Measurements from ENCODE around the gene CELSR1.

Gene CELSR1

DNA sequence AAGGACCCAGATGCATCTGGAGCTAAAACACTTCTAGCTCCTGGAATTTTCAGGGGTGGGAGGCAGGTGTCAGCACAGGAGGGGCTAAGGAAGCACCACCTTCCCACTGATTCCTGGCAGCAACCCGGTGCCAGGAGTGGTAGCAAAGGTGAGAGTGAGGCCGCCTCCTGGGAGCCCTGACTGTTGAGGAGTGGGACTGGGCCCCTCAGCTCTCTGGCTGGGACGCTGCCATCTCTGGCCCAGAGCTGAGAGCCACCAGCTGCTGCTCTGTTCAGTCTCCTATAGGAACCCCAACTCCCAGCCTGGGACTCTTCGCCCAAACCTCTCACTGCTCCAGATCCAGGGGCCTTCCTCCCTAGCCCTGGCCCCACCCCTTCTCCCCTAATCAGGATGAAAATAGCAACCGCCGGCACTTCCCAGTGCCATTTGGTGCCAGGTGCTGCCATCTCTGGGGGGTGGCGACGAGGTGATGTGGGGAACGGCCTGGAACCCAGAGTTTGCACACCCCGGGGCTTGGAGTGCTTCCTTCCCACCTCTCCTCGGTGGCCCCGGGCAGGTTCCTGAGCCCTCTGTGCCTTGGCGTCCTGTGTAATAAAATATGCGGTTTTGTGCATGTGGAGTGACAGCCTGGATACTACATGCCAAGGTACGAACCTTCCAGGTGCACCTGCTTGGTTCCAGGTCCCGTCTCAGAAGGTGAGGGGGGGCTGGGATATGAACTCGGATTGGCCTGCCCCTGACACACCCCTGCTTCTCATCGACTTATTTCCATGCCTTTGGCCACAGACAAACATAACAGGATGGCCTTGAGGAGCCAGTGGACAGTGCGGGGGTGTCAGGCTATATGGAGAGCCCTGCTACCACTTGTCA, 35.7 kb upstream of the CELSR1 start:
- H3K27ac ChIP-seq: no peak overlapping the region
- no peak for TF ChIP-seq ZFX (IDR thresholded peaks at IDR 0.05; ENCODE audit: borderline replicate concordance)
- TF ChIP-seq, protein P1, sequence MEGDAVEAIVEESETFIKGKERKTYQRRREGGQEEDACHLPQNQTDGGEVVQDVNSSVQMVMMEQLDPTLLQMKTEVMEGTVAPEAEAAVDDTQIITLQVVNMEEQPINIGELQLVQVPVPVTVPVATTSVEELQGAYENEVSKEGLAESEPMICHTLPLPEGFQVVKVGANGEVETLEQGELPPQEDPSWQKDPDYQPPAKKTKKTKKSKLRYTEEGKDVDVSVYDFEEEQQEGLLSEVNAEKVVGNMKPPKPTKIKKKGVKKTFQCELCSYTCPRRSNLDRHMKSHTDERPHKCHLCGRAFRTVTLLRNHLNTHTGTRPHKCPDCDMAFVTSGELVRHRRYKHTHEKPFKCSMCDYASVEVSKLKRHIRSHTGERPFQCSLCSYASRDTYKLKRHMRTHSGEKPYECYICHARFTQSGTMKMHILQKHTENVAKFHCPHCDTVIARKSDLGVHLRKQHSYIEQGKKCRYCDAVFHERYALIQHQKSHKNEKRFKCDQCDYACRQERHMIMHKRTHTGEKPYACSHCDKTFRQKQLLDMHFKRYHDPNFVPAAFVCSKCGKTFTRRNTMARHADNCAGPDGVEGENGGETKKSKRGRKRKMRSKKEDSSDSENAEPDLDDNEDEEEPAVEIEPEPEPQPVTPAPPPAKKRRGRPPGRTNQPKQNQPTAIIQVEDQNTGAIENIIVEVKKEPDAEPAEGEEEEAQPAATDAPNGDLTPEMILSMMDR (IDR thresholded peaks at IDR 0.05): no peak

GRCh38 chr22:46571642-46572250, 34.3 kb upstream of the CELSR1 start:
- TF ChIP-seq, protein P1 (IDR thresholded peaks at IDR 0.05): no peak
- TF ChIP-seq ZFX (IDR thresholded peaks at IDR 0.05; ENCODE audit: borderline replicate concordance): no peak
- H3K27ac ChIP-seq: no peak overlapping the region

DNA sequence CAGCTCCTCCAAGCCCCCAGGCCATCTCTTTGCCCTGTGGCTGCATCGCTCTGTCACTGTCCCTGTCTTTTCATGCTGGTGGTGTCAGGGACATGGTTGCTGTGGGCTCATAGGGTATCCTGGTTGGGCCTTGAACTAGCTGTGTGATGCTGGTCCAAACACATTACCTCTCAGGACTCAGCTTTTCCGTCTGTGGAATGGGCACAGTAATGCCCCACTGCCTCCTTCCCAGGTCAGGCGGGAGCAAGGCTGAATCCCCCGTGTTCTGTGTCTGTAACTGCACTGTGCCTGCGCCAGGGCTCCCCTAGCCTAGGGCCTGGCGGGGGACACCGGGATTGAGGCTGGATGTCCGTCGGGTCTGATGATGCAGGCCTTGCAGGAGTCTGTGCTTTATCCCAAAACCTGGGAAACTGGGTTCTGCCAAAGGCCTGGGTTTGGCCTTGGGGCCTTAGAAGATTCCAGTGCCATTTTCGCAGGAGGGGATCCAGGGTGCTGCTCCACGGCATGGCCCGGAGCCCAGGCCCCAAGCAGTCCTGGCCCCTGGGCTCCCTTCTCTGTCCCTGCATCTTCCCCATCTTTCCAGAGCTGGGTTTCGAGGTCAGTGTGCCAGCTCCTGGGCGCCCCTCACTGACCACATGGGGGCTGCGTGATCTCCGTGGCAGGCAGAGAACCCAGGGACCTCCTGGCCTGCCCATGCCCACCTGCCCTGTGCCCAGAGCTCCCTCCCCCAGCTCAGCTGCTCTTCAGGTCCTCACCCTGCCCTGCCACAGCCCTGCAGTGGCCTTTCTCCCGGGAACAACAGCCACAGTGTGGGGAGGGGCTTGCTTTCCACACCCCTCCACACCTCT, 32.7 kb upstream of the CELSR1 start:
- no peak overlapping the region for H3K27ac ChIP-seq
- no peak for TF ChIP-seq ZFX (IDR thresholded peaks at IDR 0.05; ENCODE audit: borderline replicate concordance)
- TF ChIP-seq, protein P1 (IDR thresholded peaks at IDR 0.05): no peak

GRCh38 chr22:46569055-46569847, 31.8 kb upstream of the CELSR1 start:
- no peak for TF ChIP-seq ZFX (IDR thresholded peaks at IDR 0.05; ENCODE audit: borderline replicate concordance)
- TF ChIP-seq, protein P1 (IDR thresholded peaks at IDR 0.05): no peak
- no peak overlapping the region for H3K27ac ChIP-seq

DNA sequence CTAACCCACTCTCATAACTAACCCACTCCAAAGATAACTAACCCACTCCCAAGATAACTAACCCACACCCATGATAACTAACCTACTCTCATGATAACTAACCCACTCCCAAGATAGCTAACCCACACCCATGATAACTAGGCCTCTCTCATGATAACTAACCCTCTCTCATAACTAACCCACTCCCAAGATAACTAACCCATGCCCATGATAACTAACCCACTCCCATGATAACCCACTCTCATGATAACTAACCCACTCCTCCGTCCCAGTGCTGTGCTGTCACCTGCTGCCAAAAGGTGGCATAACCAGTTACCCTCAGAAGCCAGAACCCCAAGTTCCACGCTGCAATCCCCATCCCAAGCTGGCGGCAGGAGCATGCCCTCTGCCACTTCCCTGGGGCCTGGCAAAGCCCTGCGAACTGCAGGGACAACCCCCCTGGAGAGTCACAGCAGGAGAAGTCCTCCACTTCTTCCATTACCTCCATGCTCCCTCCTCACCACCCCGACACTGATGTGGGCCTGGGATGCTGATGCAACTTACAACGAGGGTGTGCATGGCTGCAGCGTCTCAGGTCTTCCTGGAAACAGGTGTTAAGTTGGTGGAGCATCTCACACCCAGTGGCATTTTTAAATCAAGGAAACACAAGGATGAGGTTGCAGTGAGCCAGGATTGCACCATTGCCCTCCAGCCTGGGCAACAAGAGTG, 30.8 kb upstream of the CELSR1 start:
- no peak for TF ChIP-seq ZFX (IDR thresholded peaks at IDR 0.05; ENCODE audit: borderline replicate concordance)
- TF ChIP-seq, protein P1 (IDR thresholded peaks at IDR 0.05): no peak
- no peak overlapping the region for H3K27ac ChIP-seq

DNA sequence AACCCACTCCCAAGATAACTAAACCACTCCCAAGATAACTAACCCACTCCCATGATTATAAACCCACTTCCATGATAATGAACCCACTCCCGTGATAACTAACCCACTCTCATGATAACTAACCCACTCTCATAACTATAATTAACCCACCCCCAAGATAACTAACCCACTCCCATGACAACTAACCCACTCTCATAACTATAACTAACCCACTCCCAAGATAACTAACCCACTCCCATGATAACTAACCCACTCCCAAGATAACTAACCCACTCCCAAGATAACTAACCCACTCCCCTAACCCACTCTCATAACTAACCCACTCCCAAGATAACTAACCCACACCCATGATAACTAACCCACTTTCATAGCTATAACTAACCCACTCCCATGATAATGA, 30.1 kb upstream of the CELSR1 start:
- H3K27ac ChIP-seq: no peak overlapping the region
- no peak for TF ChIP-seq ZFX (IDR thresholded peaks at IDR 0.05; ENCODE audit: borderline replicate concordance)
- TF ChIP-seq, protein P1 (IDR thresholded peaks at IDR 0.05): no peak

Data from 22Rv1 (cell line).